NCI-H146 treated with DMSO at 0.1 percent for 48 hours (cell line): ENCODE results near the gene SIRT5.

ENCODE experiments used
- DNase-seq: peaks from one replicate; lab custom pipeline; 2025; ENCODE audit not compliant: unreplicated experiment; lab: John Stamatoyannopoulos, UW

SIRT5 gene

GRCh38 chr6:13550656-13551055 is 23.7 kb upstream of the SIRT5 start:
- DNase-seq = no peak

- DNase-seq = no peak
Measured at GRCh38 chr6:13553646-13554045, 20.8 kb upstream of the SIRT5 start.

GRCh38 chr6:13554929-13555333 is 19.5 kb upstream of the SIRT5 start:
- peak; percentile 11 for DNase-seq

GRCh38 chr6:13557841-13558240 is 16.6 kb upstream of the SIRT5 start:
- no peak for DNase-seq

- DNase-seq = no peak
Measured at GRCh38 chr6:13558718-13559117, 15.7 kb upstream of the SIRT5 start.

- no peak for DNase-seq
Measured at GRCh38 chr6:13559251-13559650, 15.2 kb upstream of the SIRT5 start.

- DNase-seq = no peak
Measured at GRCh38 chr6:13559968-13560650, 14.3 kb upstream of the SIRT5 start.

- DNase-seq = no peak
Measured at GRCh38 chr6:13560651-13561044, 13.8 kb upstream of the SIRT5 start.

- DNase-seq = no peak
Measured at GRCh38 chr6:13561624-13562267, 12.7 kb upstream of the SIRT5 start.

- DNase-seq = no peak
Measured at GRCh38 chr6:13563009-13563408, 11.4 kb upstream of the SIRT5 start.

- no peak for DNase-seq
Measured at GRCh38 chr6:13565921-13566320, 8.5 kb upstream of the SIRT5 start.

GRCh38 chr6:13566500-13566899 is 7.9 kb upstream of the SIRT5 start:
- no peak for DNase-seq

GRCh38 chr6:13568970-13569369 is 5.4 kb upstream of the SIRT5 start:
- DNase-seq = no peak

- no peak for DNase-seq
Measured at GRCh38 chr6:13572240-13572639, 2.2 kb upstream of the SIRT5 start.

GRCh38 chr6:13572951-13573654 is 1.3 kb upstream of the SIRT5 start:
- DNase-seq = no peak

- no peak for DNase-seq
Measured at GRCh38 chr6:13573669-13574110, 711 bp upstream of the SIRT5 start.

- peak; percentile 89 for DNase-seq
Measured at GRCh38 chr6:13574149-13574570, 241 bp upstream of the SIRT5 start.

- no peak for DNase-seq
Measured at GRCh38 chr6:13575377-13575775, 975 bp downstream of the SIRT5 start.

- DNase-seq = no peak
Measured at GRCh38 chr6:13576017-13576416, 1.6 kb downstream of the SIRT5 start.

GRCh38 chr6:13577926-13578325 is 3.5 kb downstream of the SIRT5 start:
- DNase-seq = no peak

GRCh38 chr6:13579911-13580310 is 5.5 kb downstream of the SIRT5 start:
- DNase-seq = no peak

- no peak for DNase-seq
Measured at GRCh38 chr6:13581700-13582229, 7.4 kb downstream of the SIRT5 start.
